GM23338 (cell line): ENCODE data around the gene FRS2. TPM values are rescaled to one million over a fixed set of nuclear protein-coding genes. Genes with fewer than 3 reads are reported as not detected.

Source experiments
- ATAC-seq: fragments of 200-7000 bp; cut with Tn5 transposase; 3 replicates; pipeline ENCODE4 v1.9.1; 2020
- DNase-seq: peaks from one replicate; pipeline ENCODE4 v3.0.0-alpha.2; 2015; ENCODE audit warnings: low spot score
- H2AFZ ChIP-seq: fragments of 200-600 bp; sonication (generic); 2 replicates; pipeline ENCODE4 v1.8.0; 2016; ENCODE audit warnings: antibody characterized with exemption, mild to moderate bottlenecking, moderate library complexity
- H3F3A ChIP-seq: fragments of 200-600 bp; sonication (generic); replicated peaks from 2 replicates; pipeline ENCODE4 v1.8.0; 2017; ENCODE audit warnings: antibody characterized with exemption, mixed run types, low read depth
- H3K27ac ChIP-seq: fragments of 200-600 bp; sonication (generic); 2 replicates; pipeline ENCODE4 v1.6.1; 2016; ENCODE audit warnings: low read depth
- H3K27me3 ChIP-seq: fragments of 200-600 bp; sonication (generic); 2 replicates; pipeline ENCODE4 v1.8.0; 2016; ENCODE audit warnings: mild to moderate bottlenecking, mixed run types, moderate library complexity; ENCODE audit not compliant: insufficient read depth
- H3K36me3 ChIP-seq: fragments of 200-600 bp; sonication (generic); 2 replicates; pipeline ENCODE4 v1.8.0; 2016; ENCODE audit warnings: mild to moderate bottlenecking; ENCODE audit not compliant: insufficient read depth
- H3K4me1 ChIP-seq: fragments of 200-600 bp; sonication (generic); 2 replicates; pipeline ENCODE4 v1.8.0; 2016; ENCODE audit warnings: mild to moderate bottlenecking, moderate library complexity; ENCODE audit not compliant: insufficient read depth
- H3K4me2 ChIP-seq: fragments of 200-600 bp; sonication (generic); 2 replicates; pipeline ENCODE4 v1.7.1; 2017; ENCODE audit warnings: mixed run types
- H3K4me3 ChIP-seq: fragments of 200-600 bp; sonication (generic); 2 replicates; pipeline ENCODE4 v1.6.1; 2016; ENCODE audit warnings: mixed run types
- H3K79me2 ChIP-seq: fragments of 200-600 bp; sonication (generic); replicated peaks from 2 replicates; pipeline ENCODE4 v1.8.0; 2017; ENCODE audit warnings: mild to moderate bottlenecking; ENCODE audit not compliant: insufficient read depth
- H3K9me2 ChIP-seq: fragments of 200-600 bp; sonication (generic); 2 replicates; pipeline ENCODE4 v1.8.0; 2017; ENCODE audit not compliant: insufficient read depth
- H4K20me1 ChIP-seq: fragments of 200-600 bp; sonication (generic); replicated peaks from 2 replicates; pipeline ENCODE4 v1.8.0; 2017; ENCODE audit warnings: mild to moderate bottlenecking; ENCODE audit not compliant: insufficient read depth
- H3K27ac Mint-ChIP-seq: 2 replicates; pipeline ENCODE4 v1.8.0; 2020; ENCODE audit warnings: inconsistent platforms, mild to moderate bottlenecking, moderate library complexity, mixed read lengths
- H3K27me3 Mint-ChIP-seq: 3 replicates; pipeline ENCODE4 v1.8.0; 2022; ENCODE audit warnings: low read depth, mild to moderate bottlenecking, moderate library complexity, mixed read lengths, inconsistent platforms; ENCODE audit not compliant: insufficient read depth, poor library complexity
- H3K36me3 Mint-ChIP-seq: 3 replicates; pipeline ENCODE4 v1.8.0; 2021; ENCODE audit warnings: low read depth, mild to moderate bottlenecking, inconsistent platforms, moderate library complexity, mixed read lengths
- H3K4me1 Mint-ChIP-seq: 3 replicates; pipeline ENCODE4 v1.8.0; 2020; ENCODE audit warnings: mild to moderate bottlenecking, inconsistent platforms, mixed read lengths
- H3K4me3 Mint-ChIP-seq: 3 replicates; pipeline ENCODE4 v1.8.0; 2021; ENCODE audit warnings: moderate library complexity, mild to moderate bottlenecking, inconsistent platforms, mixed read lengths
- H3K9me3 Mint-ChIP-seq: 3 replicates; pipeline ENCODE4 v1.8.0; 2020; ENCODE audit warnings: moderate library complexity, mild to moderate bottlenecking, inconsistent platforms, mixed read lengths
- CTCF ChIP-seq, 2 experiments: fragments of 200-600 bp in 1 of 2; sonication (generic) in 1 of 2; conservative IDR thresholded peaks; 2 replicates each; pipeline versions ENCODE4 v1.5.1 to v1.6.1; 2016 to 2017; ENCODE audit warnings: antibody characterized with exemption in 2 of 2, low read depth in 2 of 2, mild to moderate bottlenecking in 2 of 2, moderate library complexity in 1 of 2
- ETS1 ChIP-seq: IDR thresholded peaks from 2 replicates; pipeline ENCODE4 v1.6.1; 2016; ENCODE audit warnings: antibody characterized with exemption
- EZH2 ChIP-seq: fragments of 200-600 bp; sonication (generic); IDR thresholded peaks from one replicate; pipeline ENCODE4 v1.8.0; 2017; ENCODE audit warnings: antibody characterized with exemption, mild to moderate bottlenecking, low read depth; ENCODE audit not compliant: unreplicated experiment
- EZH2phosphoT487 ChIP-seq: fragments of 200-600 bp; sonication (generic); IDR thresholded peaks from one replicate; pipeline ENCODE4 v1.8.1; 2018; ENCODE audit warnings: antibody characterized with exemption; ENCODE audit not compliant: unreplicated experiment
- NANOG ChIP-seq: IDR thresholded peaks from 2 replicates; pipeline ENCODE4 v1.6.1; 2016; ENCODE audit warnings: antibody characterized with exemption, borderline replicate concordance
- POLR2AphosphoS5 ChIP-seq: IDR thresholded peaks from 2 replicates; pipeline ENCODE4 v1.6.1; 2016; ENCODE audit warnings: antibody characterized with exemption, low read depth
- REST ChIP-seq: IDR thresholded peaks from one replicate; pipeline ENCODE4 v1.6.1; 2018; ENCODE audit warnings: antibody characterized with exemption; ENCODE audit not compliant: unreplicated experiment
- STAT1 ChIP-seq: IDR thresholded peaks from one replicate; pipeline ENCODE4 v1.6.1; 2016; ENCODE audit warnings: antibody characterized with exemption; ENCODE audit not compliant: unreplicated experiment
- ZNF114 ChIP-seq: fragments of 250-450 bp; sonication (Bioruptor Pico); IDR thresholded peaks from 2 replicates; pipeline ENCODE4 v1.5.0; 2020; ENCODE audit warnings: mild to moderate bottlenecking, moderate library complexity
- ZNF331 ChIP-seq: fragments of 250-450 bp; sonication (Bioruptor Pico); IDR thresholded peaks from 2 replicates; pipeline ENCODE4 v1.5.0; 2020; ENCODE audit warnings: low read depth, mild to moderate bottlenecking, moderate library complexity
- ZNF462 ChIP-seq: fragments of 250-450 bp; sonication (Bioruptor Pico); IDR thresholded peaks from 2 replicates; pipeline ENCODE4 v1.5.0; 2020; ENCODE audit warnings: mild to moderate bottlenecking, moderate library complexity
- polyA plus RNA-seq: library from polyadenylated mRNA; unstranded; fragments of >200 nt; fragmentation: Nextera tagmentation; extraction: Ambion mirVana; gene quantifications from 2 replicates; pipeline ENCODE4 v1.2.1, GENCODE V29; 2016
- total RNA-seq: library from RNA; depleted of rRNA; stranded (reverse); fragments of >200 nt; shearing (Covaris generic); gene quantifications from 2 replicates; pipeline ENCODE4 v1.2.3, GENCODE V29; 2014

Gene FRS2
- total and polyA plus RNA-seq, 2 experiments from 2014 or later: 34.3 to 45.0 TPM

- H3K27ac ChIP-seq: peak overlapping the region; percentile 88
Observed at GRCh38 chr12:69467366-69467765, 2.8 kb upstream of the FRS2 start.

More at GRCh38 chr12:69467366-69467765, 2.8 kb upstream of the FRS2 start:
- Histone ChIP-seq H3F3A (0 out of 2 replicates have a peak, but pooled peaks cover 5% of the 10 kb centered on the region), H3K36me3 (no peaks in the 10 kb centered on the region), H3K79me2 (peaks cover 18% of the 10 kb centered on the region), H3K9me2 (no peaks in the 10 kb centered on the region), H4K20me1 (0 out of 2 replicates have a peak, but pooled peaks cover 10% of the 10 kb centered on the region), H2AFZ (0 out of 2 replicates have a peak overlapping the region, but pooled peaks have one; percentile 5), H3K4me1 (peaks cover 39% of the 10 kb centered on the region), H3K27me3 (no peaks in the 10 kb centered on the region), H3K4me3 (0 out of 2 replicates have a peak overlapping the region, but pooled peaks have one; percentile 17), H3K4me2 (peak overlapping the region; percentile 35; the same call in 1 of the 2 replicates)
- DNase-seq (no peak), ATAC-seq (no peak)
- Mint-ChIP-seq H3K27me3 (peaks cover 3% of the 10 kb centered on the region), H3K36me3 (no peaks in the 10 kb centered on the region; the same call in 2 of the 3 replicates), H3K4me1 (peaks cover 47% of the 10 kb centered on the region), H3K9me3 (no peaks in the 10 kb centered on the region), H3K4me3 (no peak overlapping the region), H3K27ac (peak overlapping the region; percentile 39)
- TF ChIP-seq EZH2 (no peak), POLR2AphosphoS5 (no peak), ETS1 (no peak), REST (no peak), ZNF462 (no peak), ZNF114 (CRISPR knock-in tag) (no peak), ZNF331 (CRISPR knock-in tag) (no peak), EZH2phosphoT487 (no peak), NANOG (no peak), STAT1 (no peak), CTCF (conservative IDR thresholded peaks at IDR 0.05; ENCODE audit: low read depth in 2 of 2) (no peak)
